SKM-1 (cell line): ENCODE measurements around the gene BMP8B.

Experiments
- DNase-seq: peaks from one replicate; lab custom pipeline; 2025; ENCODE audit not compliant: unreplicated experiment; lab: John Stamatoyannopoulos, UW

Gene BMP8B

GRCh38 chr1:39760074-39761008 lies 28.3 kb downstream of the BMP8B start:
- DNase-seq, result no peak

DNA sequence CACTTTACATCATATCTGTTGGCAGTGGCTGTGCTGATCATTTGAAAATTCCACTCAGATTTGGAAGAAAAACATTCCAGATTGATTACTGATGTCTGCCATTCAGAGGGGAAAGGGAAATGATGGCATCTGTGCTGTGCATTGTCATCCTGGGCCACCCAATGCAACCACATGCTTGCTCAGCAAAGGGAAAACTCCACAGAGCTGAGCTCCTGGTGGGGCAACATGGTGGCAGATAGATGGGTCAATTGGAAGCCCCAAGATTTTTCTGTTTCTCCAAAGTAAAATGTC lies 29.3 kb downstream of the BMP8B start:
- no peak for DNase-seq

GRCh38 chr1:39758556-39759435 lies 29.9 kb downstream of the BMP8B start:
- no peak for DNase-seq

GRCh38 chr1:39757501-39757900 lies 31.2 kb downstream of the BMP8B start:
- DNase-seq, result no peak

DNA sequence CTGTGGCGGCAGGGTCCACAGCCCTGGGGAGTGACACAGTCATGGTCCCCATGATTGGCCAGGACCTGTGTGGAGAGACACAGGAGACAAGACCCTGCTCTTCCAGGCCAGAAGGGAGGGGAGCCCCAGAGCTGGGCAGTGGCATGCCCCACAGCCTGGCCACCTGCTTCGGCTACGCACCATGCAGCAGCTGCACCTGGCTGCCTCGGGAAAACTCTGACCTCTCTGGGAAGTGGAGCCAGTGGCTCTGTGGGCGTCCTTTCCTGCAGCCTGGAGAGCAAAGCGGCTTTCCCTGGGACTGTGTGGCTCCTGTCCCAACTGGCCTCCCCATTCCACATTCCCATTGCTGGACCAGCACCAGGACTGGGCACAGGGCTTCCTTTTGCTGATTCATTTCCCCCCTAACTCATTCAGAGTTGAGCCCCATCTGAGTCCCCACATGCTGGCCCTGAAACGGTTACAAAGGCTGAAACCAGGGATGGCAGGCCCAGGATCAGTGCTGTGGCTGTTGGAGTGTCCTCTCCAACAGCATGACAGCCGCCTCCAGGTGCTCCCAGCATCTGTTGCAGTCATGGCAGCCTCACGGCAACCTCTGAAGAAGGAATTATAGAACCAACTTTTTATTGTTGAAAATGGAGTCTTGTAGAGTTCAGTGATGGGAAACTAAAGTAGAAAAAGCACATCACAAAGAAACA lies 32.6 kb downstream of the BMP8B start:
- no peak for DNase-seq

- DNase-seq, result no peak
Measured at GRCh38 chr1:39754906-39755504, 33.7 kb downstream of the BMP8B start.

GRCh38 chr1:39754026-39754570 lies 34.6 kb downstream of the BMP8B start:
- no peak for DNase-seq

GRCh38 chr1:39753132-39754025 lies 35.3 kb downstream of the BMP8B start:
- DNase-seq, result no peak

DNA sequence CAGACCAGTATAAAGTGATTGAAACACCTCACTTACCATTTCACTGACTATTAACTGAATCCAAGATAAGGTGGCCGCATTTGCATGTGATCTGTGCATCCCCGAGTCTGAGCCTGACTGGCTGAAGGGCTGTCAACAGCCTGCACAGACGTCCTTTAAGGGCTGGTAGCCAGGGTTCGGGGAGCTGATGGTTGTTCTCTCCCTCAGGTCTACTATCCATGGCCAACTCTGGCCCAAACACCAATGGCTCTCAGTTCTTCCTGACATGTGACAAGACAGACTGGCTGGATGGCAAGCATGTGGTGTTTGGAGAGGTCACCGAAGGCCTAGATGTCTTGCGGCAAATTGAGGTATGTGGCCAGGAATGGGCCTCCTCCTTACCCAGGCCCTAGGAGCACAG lies 36.0 kb downstream of the BMP8B start:
- no peak for DNase-seq

- no peak for DNase-seq
Measured at GRCh38 chr1:39751595-39751994, 37.1 kb downstream of the BMP8B start.

GRCh38 chr1:39745016-39745670 lies 43.5 kb downstream of the BMP8B start:
- no peak for DNase-seq

DNA sequence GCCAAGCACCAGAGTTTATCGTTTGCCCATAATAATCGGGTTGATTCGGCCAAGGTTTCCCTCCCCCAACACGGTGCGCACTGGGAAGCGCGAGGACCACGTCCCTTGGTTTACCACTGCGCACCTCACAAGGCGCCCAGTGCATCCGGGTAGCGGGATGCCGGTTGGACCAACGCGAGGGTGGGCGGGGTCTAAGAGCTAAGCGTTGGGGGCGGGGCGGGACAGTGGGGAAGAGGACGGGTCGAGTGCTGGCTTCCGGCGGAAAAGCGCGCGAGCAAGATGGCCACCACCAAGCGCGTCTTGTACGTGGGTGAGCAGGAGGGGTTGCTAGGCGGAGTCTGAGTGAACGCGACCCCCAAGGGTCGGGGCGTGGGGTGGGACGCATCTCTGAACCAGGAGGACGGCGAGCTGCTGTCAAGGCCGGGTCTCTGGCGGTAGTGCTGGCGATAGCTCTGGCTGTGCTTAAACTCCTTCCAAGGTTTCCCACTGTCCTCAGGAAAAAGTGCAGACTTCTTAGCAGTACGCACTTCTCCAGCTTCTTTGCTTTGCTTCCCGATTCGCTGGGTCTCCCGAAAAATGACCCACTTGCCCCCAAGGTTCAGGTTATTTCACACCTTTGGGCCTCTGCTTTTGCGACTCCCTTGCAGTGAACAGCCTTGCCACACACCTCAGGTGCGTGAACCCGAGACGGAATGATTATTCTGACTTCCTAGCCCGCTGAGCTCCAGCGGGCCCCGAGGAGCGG lies 49.9 kb downstream of the BMP8B start, which contains the start of gene PPIE:
Gene PPIE (plus strand): TSS at position 261 of the 745 bp plus-strand sequence. CDS start 19 bp downstream, at position 280.
- peak; percentile 97 for DNase-seq

GRCh38 chr1:39737546-39738169 lies 51.0 kb downstream of the BMP8B start:
- no peak for DNase-seq

DNA sequence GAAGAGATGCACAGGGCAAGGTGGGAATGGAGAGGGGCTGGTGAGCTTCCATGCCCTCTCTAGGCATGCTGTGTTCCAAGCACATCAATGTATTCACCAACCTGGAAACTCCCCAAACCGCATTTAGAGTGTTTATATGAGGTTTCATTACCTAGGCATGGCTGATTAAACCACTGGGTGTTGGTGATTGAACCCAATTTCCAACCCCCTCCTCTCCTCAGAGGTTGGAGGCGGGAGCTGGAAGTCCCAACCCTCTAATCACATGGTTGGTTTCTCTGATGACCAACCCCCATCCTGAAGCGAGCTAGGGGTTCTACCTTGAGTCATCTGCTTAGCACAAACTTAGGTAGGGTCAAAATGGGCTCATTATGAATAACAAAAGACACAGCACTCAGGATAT lies 52.9 kb downstream of the BMP8B start:
- DNase-seq, result no peak

DNA sequence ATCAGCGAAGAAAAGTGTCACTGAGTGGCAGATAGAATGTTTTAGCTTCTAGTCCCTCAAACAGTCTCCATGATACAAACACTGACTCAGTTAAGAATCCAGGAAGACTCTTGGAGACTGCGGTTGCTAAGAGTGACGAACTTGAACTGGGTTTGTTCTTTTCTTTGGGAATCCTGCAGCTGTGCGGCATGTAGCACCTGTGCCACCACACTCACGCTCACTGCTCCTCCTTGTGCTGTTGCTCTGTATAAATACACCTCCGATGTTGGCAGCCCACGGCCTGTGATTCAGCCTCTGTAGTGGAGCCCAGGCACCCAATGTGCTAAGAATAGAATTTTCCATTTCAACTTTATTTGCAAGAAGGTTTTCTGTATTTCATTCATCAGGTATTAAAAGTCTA lies 55.5 kb downstream of the BMP8B start:
- DNase-seq, result no peak

DNA sequence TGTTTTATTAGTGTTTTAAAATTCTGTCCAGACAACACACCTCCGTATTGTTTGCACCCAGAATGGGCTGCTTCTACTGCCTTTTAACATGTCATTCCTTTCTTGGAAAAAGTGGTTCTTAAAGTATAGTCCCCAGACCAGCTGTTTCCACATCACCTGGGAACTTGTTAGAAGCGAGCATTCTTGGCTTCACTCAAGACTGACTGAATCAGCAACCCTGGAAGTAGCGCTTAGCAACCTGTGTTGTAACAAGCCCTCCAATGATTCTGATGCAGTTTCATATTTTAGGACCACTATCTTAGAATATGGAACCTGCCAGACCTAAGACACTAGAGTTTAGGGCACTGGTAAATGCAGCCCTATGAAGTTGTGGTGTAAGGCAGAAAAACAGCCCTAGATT lies 55.9 kb downstream of the BMP8B start:
- DNase-seq, result no peak

GRCh38 chr1:39729842-39730241 lies 58.8 kb downstream of the BMP8B start:
- no peak for DNase-seq

DNA sequence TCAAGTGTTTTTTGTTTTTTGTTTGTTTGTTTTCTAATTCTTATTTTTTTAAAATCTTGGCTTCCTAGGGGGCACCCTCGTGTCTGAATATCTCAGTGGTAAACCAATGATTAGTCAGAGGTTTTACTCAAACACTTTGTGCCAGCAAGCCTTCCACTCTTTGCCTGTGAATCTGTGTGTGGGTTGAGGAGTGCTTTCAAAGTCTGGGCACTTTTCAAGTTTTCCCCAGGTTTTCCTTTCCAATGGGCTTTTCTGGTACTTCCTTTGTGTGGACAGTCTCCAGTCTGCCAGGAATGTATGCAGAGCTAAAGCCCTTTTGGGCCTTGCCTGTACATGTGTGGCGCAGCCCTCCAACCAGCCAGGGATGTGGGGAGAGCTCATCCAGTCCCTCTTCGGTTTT lies 59.6 kb downstream of the BMP8B start:
- DNase-seq, result no peak
